ENCODE data around the gene KLK3.
"Not testable (repeated sequence)": the region's sequence is repeated elsewhere in the genome, so short reads cannot be mapped to it uniquely, and the experiment has no call there.

KLK3 gene

GRCh38 chr19:50861496-50862286, 7.0 kb downstream of the KLK3 start:
- DNase-seq (ENCODE audit: low read depth), result no peak

DNA sequence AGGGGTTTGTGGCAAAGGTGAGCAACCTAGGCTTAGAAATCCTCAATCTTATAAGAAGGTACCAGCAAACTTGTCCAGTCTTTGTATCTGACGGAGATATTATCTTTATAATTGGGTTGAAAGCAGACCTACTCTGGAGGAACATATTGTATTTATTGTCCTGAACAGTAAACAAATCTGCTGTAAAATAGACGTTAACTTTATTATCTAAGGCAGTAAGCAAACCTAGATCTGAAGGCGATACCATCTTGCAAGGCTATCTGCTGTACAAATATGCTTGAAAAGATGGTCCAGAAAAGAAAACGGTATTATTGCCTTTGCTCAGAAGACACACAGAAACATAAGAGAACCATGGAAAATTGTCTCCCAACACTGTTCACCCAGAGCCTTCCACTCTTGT, 14.8 kb downstream of the KLK3 start:
- no peak for DNase-seq (ENCODE audit: low read depth)

- no peak for DNase-seq (ENCODE audit: low read depth)
Observed at GRCh38 chr19:50870417-50871089, 15.8 kb downstream of the KLK3 start.

DNA sequence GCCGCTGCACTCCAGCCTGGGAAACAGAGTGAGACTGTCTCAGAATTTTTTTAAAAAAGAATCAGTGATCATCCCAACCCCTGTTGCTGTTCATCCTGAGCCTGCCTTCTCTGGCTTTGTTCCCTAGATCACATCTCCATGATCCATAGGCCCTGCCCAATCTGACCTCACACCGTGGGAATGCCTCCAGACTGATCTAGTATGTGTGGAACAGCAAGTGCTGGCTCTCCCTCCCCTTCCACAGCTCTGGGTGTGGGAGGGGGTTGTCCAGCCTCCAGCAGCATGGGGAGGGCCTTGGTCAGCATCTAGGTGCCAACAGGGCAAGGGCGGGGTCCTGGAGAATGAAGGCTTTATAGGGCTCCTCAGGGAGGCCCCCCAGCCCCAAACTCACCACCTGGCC, 18.3 kb downstream of the KLK3 start, which contains the start of gene KLK2:
Gene KLK2, plus strand, starts transcription at position 384 of the 400 bp plus-strand sequence. CDS start 35 bp downstream, outside the sequence.
- DNase-seq (ENCODE audit: low read depth), result no peak

DNA sequence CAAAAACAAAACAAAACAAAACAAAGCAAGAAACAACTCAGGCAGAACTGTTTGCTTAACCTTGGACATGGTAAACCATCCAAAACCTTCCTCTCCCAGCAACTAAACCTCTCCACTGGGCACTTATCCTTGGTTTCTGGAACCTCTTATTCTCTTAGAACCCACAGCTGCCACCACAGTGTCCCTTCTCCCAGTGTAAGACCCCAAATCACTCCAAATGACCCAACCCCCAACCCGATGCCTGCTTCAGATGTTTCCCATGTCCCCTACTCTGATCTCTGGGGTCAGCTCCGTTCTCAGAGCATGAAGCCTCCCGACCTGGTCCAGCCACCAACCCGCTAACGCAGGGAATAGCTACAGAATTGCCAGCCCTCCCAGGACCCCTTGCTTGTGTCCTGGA, 19.5 kb downstream of the KLK3 start:
- no peak for DNase-seq (ENCODE audit: low read depth)

GRCh38 chr19:50875795-50876422, 21.2 kb downstream of the KLK3 start:
- DNase-seq (ENCODE audit: low read depth), result no peak

DNA sequence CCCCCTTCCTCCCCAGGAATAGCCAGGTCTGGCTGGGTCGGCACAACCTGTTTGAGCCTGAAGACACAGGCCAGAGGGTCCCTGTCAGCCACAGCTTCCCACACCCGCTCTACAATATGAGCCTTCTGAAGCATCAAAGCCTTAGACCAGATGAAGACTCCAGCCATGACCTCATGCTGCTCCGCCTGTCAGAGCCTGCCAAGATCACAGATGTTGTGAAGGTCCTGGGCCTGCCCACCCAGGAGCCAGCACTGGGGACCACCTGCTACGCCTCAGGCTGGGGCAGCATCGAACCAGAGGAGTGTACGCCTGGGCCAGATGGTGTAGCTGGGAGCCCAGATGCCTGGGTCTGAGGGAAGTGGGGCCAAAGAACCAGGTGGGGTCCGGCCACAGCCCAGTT, 21.7 kb downstream of the KLK3 start:
- DNase-seq (ENCODE audit: low read depth), result no peak

- DNase-seq (ENCODE audit: low read depth), result no peak
Observed at GRCh38 chr19:50877338-50877737, 22.6 kb downstream of the KLK3 start.

DNA sequence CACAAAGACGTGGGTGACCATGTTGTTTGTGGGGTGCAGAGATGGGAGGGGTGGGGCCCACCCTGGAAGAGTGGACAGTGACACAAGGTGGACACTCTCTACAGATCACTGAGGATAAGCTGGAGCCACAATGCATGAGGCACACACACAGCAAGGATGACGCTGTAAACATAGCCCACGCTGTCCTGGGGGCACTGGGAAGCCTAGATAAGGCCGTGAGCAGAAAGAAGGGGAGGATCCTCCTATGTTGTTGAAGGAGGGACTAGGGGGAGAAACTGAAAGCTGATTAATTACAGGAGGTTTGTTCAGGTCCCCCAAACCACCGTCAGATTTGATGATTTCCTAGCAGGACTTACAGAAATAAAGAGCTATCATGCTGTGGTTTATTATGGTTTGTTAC, 24.1 kb downstream of the KLK3 start:
- no peak for DNase-seq (ENCODE audit: low read depth)

DNA sequence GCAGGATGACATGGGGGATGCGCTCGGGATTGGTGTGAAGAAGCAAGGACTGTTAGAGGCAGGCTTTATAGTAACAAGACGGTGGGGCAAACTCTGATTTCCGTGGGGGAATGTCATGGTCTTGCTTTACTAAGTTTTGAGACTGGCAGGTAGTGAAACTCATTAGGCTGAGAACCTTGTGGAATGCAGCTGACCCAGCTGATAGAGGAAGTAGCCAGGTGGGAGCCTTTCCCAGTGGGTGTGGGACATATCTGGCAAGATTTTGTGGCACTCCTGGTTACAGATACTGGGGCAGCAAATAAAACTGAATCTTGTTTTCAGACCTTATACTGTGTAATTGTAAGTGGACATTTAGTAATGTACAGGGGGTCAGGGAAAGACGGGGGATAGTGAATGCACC, 25.5 kb downstream of the KLK3 start:
- no peak for DNase-seq (ENCODE audit: low read depth)

- no peak for DNase-seq (ENCODE audit: low read depth)
Observed at GRCh38 chr19:50882188-50882587, 27.5 kb downstream of the KLK3 start.

- DNase-seq (ENCODE audit: low read depth), result no peak
Observed at GRCh38 chr19:50889638-50890037, 34.9 kb downstream of the KLK3 start.

DNA sequence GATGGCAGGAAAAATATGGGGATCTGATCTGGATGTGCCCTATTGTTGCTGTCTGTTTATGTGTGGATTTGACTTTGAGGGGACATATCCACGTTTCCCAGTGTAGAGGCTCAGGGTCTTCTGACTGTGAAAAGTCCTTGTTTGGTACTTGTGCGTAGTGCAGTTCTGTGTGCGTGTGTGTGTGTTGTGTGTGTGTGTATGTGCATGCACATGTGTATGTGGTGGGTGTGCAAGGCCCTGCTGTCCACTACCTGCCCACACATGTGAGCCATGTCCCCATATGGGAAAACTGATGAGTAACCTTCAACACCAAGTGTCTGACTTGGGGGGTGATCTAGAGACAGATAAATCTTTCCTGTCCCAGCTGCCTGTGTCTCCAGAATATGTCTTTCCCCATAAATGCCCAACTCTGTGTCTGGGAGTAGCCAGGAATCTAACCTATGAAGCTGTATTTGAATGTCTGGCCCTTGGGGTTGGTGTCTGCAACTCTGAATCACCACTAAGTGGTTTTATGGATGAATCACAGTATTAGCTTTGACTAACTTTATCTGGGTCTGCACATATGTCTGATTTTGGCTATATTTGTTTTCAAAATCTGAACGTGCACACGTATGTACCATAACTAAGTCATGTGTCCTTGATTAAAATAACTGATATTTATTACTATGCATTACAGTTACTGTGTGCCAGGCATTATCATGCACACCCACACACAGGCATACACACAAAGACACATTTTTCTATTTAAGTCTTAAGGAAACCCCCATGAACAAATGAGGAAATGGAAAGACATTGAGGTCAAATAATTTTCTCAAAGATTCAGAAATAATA, 35.9 kb downstream of the KLK3 start:
- no peak for DNase-seq (ENCODE audit: low read depth)

DNA sequence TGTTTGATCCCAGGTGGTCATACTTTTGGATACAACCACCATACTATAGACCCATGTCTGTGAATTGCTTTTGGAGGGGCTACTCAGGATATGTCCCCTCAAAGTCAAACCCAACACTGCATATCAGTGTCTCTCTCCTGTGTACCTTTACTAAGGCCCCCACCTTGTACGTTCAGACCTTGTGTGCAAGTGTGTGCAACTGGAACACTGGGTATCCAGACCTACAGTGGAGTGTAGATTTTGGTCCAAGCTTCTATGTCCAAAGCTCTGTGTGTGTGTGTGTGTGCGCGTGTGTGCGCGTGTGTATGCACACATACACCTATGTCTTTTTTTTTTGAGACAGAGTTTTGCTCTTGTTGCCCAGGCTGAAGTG, 36.5 kb downstream of the KLK3 start:
- no peak for DNase-seq (ENCODE audit: low read depth)

DNA sequence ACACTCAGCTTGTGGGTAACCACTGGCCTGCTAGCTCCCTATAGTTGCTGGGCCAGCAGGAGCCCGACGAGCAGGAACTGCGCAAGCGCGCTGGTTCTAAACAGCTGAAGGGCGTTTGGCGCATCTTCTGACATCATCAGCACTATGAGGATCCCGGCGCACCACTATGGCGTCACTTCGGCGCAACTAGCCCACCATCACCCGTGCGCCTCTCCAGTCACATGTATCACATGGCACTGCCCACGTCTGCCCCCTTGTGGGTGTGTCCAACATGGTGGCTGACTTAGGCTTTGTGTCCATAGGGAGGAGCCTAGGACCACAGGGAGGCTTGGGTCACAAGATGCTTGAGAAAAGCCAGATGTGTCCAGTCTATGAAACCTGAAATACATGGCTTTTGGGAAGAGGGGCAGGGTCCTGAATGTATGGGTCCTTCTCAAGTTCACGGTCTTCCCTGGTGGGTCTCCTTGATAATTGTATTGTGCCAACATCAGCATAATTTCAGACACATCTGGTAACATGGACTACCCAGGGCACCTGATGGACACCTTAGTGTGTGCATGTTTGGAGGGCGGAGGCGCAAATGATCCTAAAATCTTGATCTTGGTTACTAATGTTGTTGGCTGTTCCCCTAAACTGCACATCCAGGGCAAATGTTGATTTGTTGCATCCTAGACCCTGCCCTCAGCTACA, 38.5 kb downstream of the KLK3 start:
- DNase-seq (ENCODE audit: low read depth), result no peak

DNA sequence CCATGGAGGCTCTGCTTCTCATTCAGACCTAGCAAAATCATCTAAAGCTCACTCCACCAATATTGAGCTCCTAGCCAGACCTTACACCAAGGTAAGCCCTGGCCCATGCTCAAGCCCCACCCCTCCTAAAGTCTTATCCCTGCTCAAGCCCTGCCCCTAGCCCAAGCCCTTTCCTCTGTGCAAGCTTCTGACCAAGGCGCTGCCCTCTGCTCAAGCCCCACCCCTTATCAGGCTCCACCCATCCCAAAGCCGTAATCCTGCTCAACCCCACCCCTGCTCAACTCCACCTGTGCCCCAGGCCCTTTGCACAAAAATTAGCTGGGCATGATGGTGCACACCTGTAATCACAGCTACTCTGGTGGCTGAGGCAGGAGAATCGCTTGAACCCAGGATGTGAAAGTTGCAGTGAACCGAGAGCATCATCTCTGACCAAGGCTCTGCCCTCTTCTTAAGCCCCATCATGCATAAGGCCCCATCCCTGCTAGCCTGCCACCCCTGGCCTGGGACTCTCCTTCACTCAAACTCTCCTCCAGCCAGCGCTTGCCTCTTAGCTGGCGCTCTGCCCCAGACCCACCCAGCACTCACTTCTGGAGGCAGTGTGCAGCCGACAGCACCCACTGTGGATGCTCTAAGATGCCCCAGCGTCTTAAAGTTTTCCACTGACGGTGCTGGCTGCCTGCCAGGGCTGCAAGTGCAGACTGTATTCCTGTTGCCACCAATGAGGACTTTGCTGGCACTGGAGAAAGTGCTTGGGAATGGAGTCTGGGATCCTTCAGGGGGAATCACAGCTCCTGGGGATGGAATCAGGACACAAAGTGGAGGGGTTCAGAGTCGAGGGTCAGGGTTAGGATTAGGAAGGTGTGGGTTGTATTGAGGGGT, 40.0 kb downstream of the KLK3 start:
- DNase-seq (ENCODE audit: low read depth), result no peak

- not testable (repeated sequence) for DNase-seq (ENCODE audit: low read depth)
Observed at GRCh38 chr19:50896089-50896590, 41.4 kb downstream of the KLK3 start.

GRCh38 chr19:50896591-50897190, 42.0 kb downstream of the KLK3 start:
- DNase-seq (ENCODE audit: low read depth), result no peak

DNA sequence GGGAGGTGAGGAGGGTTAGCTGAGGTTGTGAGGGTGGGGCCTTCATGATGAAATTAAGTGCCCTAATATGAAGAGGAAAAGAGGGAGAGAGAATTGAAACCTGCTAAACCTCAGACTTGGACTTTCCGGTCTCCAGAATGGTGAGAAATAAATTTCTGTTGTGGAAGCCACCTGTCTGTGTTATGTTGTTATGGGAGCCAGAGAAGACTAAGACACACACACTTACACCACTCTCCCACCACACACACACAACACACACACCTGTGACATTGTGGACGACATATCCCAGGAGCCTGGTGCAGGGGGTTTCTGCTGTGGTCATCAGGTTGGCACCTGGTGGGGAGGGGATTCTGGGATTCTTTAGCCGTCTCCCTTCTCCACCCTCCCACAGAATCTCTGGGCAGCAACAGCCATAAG, 42.5 kb downstream of the KLK3 start:
- DNase-seq (ENCODE audit: low read depth), result no peak

GRCh38 chr19:50897612-50898011, 42.9 kb downstream of the KLK3 start:
- DNase-seq (ENCODE audit: low read depth), result no peak
